CD4-positive, alpha-beta T cell treated with Interleukin-1 beta for 1 hour (primary cell): ENCODE data around the gene HSD17B4.
A peak's percentile ranks its signal among the peaks of the same experiment; 100 is the strongest.
"Not testable (repeated sequence)": the region's sequence is repeated elsewhere in the genome, so short reads cannot be mapped to it uniquely, and the experiment has no call there.

Source experiments
- DNase-seq, 2 donors: peaks; one replicate each; pipeline ENCODE4 v3.0.0-alpha.2; 2020 to 2022

HSD17B4 gene, protein sequence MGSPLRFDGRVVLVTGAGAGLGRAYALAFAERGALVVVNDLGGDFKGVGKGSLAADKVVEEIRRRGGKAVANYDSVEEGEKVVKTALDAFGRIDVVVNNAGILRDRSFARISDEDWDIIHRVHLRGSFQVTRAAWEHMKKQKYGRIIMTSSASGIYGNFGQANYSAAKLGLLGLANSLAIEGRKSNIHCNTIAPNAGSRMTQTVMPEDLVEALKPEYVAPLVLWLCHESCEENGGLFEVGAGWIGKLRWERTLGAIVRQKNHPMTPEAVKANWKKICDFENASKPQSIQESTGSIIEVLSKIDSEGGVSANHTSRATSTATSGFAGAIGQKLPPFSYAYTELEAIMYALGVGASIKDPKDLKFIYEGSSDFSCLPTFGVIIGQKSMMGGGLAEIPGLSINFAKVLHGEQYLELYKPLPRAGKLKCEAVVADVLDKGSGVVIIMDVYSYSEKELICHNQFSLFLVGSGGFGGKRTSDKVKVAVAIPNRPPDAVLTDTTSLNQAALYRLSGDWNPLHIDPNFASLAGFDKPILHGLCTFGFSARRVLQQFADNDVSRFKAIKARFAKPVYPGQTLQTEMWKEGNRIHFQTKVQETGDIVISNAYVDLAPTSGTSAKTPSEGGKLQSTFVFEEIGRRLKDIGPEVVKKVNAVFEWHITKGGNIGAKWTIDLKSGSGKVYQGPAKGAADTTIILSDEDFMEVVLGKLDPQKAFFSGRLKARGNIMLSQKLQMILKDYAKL

GRCh38 chr5:119452373-119453039, at the start of gene HSD17B4:
HSD17B4 (plus strand) TSS chr5:119452497; CDS start chr5:119452576, 79 bp downstream.
- DNase-seq: peak; percentile 79 to 81

DNA sequence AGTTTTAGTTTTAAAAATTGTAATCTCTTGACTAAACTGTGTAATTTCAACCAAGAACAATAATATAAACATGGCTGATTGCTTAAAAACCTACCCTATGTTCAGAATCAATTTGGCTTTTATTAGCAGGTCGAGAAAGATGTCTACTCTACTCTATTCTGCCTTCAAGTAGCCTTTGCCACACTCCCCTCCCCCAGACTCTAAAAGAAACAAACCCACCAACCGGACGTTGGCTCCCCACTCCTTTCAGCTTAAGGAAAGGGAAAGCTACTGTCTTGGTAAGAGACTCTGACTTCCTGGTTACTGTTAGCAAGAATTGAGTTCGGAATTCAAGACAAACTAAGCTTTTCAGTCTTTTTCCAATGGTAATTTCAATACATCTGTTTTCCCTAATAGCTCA, 49.7 kb upstream of the HSD17B4 start:
- DNase-seq: no peak

DNA sequence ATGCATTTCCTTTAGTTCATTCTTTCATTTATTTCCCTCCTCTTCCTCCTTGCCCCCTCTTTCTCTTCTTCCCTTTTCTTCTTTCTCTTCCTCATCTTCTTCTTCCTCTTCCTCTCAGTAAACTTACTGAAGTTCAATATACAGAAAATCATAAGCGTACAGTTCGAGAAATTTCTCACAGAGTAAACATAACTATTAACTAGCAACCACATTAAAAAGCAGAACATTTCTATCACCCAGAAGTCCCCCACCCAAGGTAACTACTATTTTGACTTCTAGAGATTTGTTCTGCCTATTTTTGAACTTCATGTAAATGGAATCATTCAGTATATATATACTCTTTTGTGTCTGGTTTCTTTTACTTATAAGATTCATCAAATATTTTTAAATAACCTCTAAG, 48.3 kb upstream of the HSD17B4 start:
- no peak for DNase-seq

DNA sequence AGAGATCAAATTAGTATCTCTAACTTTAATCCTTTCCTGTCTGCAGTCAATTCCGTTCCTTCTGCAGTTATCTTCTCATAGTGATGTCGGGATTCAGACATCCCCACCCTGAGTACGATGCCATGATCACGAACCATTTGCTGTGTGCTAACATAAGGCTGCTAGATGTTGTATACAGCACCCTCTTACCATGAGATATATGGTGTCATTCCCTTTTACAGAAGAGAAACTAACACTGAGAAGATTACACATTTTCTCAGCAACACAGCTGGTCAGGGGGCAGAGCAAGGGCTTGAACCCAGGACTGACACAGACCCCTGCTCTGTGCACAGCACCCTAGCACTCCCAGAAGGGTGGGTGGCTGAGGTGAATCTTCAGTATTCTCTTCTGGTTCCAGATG, 46.9 kb upstream of the HSD17B4 start:
- no peak for DNase-seq

DNA sequence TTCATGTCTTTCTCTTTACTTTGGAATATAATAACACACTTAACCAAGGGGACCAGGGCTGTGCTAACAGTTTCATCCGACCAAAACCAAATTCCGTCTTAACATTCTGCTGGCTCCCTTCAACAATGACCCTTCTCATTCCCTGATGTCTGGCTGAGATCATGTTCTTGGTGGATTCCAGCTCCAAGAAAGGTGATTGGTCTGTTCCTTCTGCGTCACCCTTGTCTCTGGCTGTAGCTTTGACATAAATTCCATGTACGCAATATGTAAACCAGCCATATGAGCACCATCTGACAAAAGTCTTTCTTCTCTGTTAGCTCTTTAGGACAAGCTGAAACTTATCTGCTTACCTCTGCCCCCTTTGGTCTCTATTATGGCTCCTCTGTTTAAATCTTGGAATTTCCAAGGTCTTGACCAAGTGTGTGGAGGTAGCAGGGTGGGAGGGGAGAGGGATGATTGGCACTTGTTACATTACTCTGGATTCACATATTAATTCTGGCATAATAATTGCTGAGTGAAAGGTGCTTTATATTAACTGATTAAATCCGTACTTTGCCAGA, 45.7 kb upstream of the HSD17B4 start:
- no peak for DNase-seq

GRCh38 chr5:119409235-119409815, 43.0 kb upstream of the HSD17B4 start:
- peak; percentile 17 to 22 for DNase-seq

DNA sequence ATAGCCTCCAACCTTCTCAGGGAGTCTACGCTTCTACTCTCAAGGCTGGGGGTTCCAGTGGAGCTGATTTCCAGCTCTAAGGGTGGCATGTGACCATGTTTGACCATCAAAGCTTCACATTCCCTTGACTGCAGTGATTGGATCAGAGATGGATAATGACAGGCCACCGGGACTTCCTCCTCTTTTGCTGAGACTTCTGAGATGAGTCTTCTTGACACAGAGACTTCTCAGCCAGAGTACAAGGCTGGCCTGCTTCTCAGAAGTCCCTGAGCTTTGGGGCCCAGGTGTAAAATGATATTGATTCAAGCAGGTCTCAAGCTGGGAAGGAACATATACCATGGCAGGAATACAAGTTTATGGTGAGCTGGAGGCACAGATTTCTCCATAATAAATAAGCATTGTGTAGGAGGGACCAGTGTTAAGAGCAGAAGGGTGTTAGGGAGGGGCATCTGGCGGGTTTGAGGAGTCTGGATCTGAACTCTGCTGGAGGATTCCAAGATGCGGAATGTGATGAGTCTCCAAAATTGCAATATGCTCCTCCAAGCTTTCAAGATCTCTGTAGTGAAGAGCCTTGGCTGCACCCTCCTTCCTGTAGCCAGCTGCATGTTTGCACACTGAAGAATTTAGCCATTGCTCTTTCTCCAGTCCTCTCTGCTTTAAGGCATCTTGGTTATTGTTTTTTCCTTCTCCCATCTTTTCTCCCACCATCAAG, 41.7 kb upstream of the HSD17B4 start:
- DNase-seq: no peak

GRCh38 chr5:119411361-119412278, 40.7 kb upstream of the HSD17B4 start:
- DNase-seq: peak; percentile 67 to 80

DNA sequence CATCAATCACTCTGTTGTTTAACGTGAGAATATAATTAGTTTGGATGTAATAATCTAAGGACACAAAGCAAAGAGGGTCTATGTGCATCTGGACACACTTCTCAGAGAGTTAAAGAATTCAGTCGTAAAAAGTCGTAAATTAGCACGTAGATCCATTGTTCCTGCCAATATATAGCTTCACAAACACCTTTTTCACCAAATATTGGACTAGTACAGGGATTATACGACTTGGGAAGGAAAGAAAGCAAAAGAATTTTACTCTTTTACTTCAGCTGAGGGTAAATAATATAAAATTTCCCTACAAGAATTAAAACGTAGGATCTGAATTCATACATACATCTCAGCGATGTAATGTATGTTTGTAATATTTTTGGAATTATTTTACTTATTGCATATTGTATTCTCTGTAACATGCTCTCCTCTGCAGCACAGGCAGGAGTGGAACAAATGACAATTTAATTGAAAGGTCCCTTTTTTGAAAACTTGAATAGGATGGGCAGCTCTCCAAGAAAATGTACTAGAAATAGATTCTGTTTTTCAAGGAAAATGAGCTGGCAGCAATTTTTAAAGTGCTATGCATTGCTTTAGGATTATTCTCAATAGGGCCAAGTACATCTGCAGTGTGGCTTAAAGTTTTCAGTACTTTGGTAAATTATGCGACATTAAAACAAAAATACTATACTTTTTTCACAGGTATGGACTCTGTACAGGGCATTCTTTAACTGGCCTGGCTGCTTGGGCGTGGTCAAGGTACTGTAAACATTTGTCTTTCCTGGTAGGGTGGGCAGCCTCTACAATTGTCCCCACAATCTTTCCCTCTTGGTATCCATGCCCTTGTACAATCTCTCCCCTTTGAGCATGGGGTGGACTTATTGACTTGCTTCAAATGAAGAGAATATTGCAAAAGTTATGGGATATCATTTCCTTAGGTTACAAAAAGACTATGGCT, 39.7 kb upstream of the HSD17B4 start:
- no peak for DNase-seq

- DNase-seq: peak; percentile 11 to 47
Measured at GRCh38 chr5:119414124-119414734, 38.1 kb upstream of the HSD17B4 start.

- DNase-seq: no peak
Measured at GRCh38 chr5:119417891-119418605, 34.2 kb upstream of the HSD17B4 start.

- peak in 1 of 2 donors; percentile 20 for DNase-seq
Measured at GRCh38 chr5:119418606-119419100, 33.6 kb upstream of the HSD17B4 start.

DNA sequence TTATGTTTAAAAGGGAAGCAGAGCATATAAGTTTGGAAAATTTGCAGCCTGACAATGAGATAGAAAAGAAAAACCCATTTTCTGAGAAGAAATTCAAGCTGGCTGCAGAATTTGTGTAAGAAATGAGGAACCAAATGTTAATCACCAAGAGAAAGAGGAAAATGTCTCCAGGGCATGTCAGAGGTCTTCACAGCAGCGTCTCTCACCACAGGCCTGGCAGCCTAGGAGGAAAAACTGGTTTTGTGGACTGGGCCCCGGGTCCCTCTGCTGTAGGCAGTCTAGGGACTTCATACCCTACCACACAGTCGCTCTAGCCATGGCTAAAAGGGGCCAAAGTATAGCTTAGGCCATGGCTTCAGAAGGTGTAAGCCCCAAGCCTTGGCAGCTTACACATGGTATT, 32.1 kb upstream of the HSD17B4 start:
- no peak for DNase-seq

- DNase-seq: no peak
Measured at GRCh38 chr5:119426057-119426456, 26.2 kb upstream of the HSD17B4 start.

- DNase-seq: no peak
Measured at GRCh38 chr5:119427060-119427459, 25.2 kb upstream of the HSD17B4 start.

- not testable (repeated sequence) for DNase-seq
Measured at GRCh38 chr5:119427596-119427995, 24.7 kb upstream of the HSD17B4 start.

DNA sequence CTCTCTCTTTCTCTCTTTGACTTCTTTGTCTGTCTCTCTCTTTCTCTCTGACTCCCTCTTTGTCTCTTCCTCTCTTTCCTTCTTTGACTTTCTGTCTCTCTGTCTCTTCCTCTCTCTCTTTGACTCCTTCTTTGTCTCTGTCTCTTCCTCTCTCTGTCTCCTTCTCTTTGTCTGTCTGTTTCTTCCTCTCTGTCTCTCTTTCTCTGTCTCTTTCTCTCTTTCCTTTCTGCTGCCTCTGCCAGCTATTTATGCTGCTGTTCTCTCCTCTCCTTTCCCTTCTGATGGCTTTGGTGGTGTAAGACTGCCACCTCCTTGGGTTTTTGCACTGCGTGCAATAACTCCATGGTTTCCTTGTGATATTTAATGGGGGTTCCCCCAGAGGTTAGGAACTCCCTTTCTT, 24.1 kb upstream of the HSD17B4 start:
- not testable (repeated sequence) for DNase-seq

DNA sequence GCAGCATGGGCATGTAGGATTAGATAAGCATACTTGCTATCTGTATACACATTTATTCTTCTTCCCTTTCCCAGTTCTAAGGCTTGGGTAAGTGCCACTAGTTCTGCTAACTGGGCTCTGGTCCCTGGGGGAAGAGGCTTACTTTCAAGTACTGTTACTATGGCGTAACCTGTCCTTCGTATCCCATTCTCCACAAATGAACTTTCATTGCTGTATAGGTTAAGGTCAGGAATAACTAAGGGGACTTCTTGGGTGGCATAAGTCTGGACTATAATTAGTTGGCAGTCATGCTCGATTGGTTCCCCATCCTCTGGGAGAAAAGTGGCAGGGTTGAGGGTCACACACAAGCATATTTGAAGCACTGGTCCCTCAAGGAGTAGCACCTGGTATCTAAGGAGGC, 23.7 kb upstream of the HSD17B4 start:
- not testable (repeated sequence) for DNase-seq
